ENCODE data around the gene ABR.

The ABR gene

GRCh38 chr17:1043601-1044251, 136.1 kb downstream of the ABR start:
- H3K27ac ChIP-seq: no peak overlapping the region
- no peak for TF ChIP-seq ZFX (IDR thresholded peaks at IDR 0.05)
- no peak for TF ChIP-seq CTCF (conservative IDR thresholded peaks at IDR 0.05)

- TF ChIP-seq ZFX (IDR thresholded peaks at IDR 0.05) (no peak), CTCF (conservative IDR thresholded peaks at IDR 0.05) (no peak)
- no peak overlapping the region for H3K27ac ChIP-seq
Observed at GRCh38 chr17:1042486-1042885, 137.3 kb downstream of the ABR start.

DNA sequence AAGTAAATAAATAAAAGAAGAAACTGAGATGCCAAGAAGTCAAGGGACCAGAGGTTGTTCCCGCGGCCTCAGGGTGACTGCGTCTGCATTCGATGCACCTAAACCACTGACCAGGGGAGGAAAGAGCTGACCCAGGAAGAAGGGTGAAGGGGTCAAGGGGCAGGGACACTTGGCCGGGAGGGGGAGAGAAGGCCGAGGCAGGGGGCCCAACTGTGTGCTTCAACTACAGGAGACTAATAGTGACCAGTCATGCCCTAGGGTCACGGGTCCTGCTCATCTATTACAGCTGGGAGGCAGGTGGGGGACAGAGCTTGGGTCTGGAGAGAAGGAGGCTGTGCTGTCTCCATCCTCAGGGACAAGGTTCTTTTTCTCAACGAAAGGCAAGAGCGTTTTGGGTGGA, 138.0 kb downstream of the ABR start:
- no peak for TF ChIP-seq ZFX (IDR thresholded peaks at IDR 0.05)
- no peak for TF ChIP-seq CTCF (conservative IDR thresholded peaks at IDR 0.05)
- no peak overlapping the region for H3K27ac ChIP-seq

DNA sequence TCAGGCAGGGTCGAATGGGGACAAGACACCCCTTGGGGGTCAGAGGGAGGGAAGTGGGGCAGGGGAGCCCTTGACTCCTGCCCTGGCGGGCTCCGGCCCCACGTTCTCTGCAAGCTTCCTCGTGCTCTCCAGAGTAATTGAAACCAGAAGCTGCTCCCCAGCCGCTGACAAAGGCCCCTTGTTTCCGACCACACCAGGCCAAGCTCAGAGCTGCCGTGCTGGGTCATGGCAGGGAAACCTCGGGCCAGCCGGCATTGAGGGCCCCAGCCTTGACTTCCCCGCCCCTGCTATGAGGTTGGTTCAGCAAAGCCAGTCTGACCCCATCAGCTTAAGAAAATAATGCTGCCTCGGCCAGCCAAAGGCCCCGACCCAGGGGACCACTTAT, 139.6 kb downstream of the ABR start:
- no peak overlapping the region for H3K27ac ChIP-seq
- TF ChIP-seq ZFX (IDR thresholded peaks at IDR 0.05) (no peak), CTCF (conservative IDR thresholded peaks at IDR 0.05) (no peak)

GRCh38 chr17:1039511-1040215, 140.1 kb downstream of the ABR start:
- no peak overlapping the region for H3K27ac ChIP-seq
- TF ChIP-seq CTCF (conservative IDR thresholded peaks at IDR 0.05): no peak
- no peak for TF ChIP-seq ZFX (IDR thresholded peaks at IDR 0.05)

- TF ChIP-seq CTCF (conservative IDR thresholded peaks at IDR 0.05) (no peak), ZFX (IDR thresholded peaks at IDR 0.05) (no peak)
- no peak overlapping the region for H3K27ac ChIP-seq
Observed at GRCh38 chr17:1039123-1039507, 140.7 kb downstream of the ABR start.

GRCh38 chr17:1038459-1039122, 141.2 kb downstream of the ABR start:
- H3K27ac ChIP-seq: no peak overlapping the region
- TF ChIP-seq ZFX (IDR thresholded peaks at IDR 0.05) (no peak), CTCF (conservative IDR thresholded peaks at IDR 0.05) (no peak)

Data from C4-2B (cell line).